GM13976 (cell line): ENCODE results near the gene ZFP69.
"Not testable (repeated sequence)": the region's sequence is repeated elsewhere in the genome, so short reads cannot be mapped to it uniquely, and the experiment has no call there.

Source experiments
- DNase-seq: peaks from one replicate; pipeline ENCODE4 v3.0.0; 2012; ENCODE audit warnings: low spot score
- in situ Hi-C: fragments of 300-500 bp; cut with MboI; formaldehyde crosslinking; loops from one replicate; pipeline ENCODE4 v1.12.0; 2022; ENCODE audit warnings: low sequenced_read_pairs, mixed read lengths, inconsistent platforms; ENCODE audit not compliant: unreplicated experiment
- TF ChIP-seq, protein P1 (sequence below): IDR thresholded peaks from 2 replicates; pipeline ENCODE4 v1.5.1; 2012; ENCODE audit warnings: borderline replicate concordance, mild to moderate bottlenecking; ENCODE audit not compliant: insufficient read depth; ENCODE audit errors: extremely low read depth, missing control alignments, control extremely low read depth

ZFP69 gene

DNA sequence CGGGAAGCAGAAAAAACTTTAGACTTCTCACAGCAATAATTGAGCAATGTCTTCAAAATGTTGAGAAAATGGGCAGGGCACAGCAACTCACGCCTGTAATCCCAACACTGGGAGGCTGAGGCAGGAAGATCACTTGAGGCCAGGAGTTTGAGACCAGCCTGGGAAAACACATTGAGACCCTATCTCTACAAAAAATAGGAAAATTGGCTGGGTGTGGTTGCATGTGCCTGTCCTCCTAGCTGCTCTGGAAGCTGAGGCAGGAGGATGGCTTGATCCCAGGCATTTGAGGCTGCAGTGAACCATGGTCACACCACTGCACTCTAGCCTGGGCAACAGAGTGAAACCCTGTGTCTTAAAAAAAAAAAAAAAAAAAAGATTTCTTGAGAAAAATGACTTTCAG is 7.8 kb upstream of the ZFP69 start:
- DNase-seq = no peak
- TF ChIP-seq, protein P1, sequence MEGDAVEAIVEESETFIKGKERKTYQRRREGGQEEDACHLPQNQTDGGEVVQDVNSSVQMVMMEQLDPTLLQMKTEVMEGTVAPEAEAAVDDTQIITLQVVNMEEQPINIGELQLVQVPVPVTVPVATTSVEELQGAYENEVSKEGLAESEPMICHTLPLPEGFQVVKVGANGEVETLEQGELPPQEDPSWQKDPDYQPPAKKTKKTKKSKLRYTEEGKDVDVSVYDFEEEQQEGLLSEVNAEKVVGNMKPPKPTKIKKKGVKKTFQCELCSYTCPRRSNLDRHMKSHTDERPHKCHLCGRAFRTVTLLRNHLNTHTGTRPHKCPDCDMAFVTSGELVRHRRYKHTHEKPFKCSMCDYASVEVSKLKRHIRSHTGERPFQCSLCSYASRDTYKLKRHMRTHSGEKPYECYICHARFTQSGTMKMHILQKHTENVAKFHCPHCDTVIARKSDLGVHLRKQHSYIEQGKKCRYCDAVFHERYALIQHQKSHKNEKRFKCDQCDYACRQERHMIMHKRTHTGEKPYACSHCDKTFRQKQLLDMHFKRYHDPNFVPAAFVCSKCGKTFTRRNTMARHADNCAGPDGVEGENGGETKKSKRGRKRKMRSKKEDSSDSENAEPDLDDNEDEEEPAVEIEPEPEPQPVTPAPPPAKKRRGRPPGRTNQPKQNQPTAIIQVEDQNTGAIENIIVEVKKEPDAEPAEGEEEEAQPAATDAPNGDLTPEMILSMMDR = no peak
- in situ Hi-C loops = no loop called here

DNA sequence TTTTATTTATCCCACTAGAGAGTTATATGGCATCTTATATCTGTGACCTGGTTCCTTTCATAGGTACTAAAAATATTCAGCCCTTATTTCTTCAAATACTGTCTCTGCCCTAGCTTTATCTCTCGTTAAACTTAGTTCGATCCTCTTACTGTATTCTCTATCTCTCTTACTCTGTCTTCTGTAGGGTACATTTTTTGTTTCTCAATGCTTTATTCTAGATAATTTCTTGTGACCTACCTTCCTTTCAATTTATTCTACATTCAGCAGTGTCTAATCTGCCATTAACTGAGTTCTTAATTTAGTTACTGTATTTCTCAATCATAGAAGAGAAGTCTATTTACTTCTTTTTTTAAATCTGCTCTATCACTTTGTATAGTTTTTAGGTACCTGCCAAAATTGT is 1.8 kb upstream of the ZFP69 start:
- in situ Hi-C loops = no loop called here
- TF ChIP-seq, protein P1 = no peak
- DNase-seq = no peak

DNA sequence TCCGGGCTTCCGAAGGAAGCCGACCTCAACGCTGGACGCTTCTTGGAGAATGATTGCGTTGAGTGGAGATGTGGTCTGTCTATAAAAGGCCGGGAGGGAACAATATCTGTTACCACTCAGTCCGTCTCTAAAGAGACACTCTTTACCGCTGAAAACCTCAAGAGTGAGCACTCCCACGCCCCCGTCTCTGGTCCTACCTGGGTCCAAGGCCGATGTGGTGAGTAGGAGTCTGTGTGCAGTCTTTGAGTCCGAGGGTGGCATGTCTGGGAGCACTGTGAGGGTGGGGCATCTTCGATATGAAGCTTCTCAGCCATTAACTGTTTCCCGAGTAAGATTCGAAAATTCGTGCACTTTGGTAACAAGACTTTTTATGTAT is 576 bp downstream of the ZFP69 start:
- in situ Hi-C loops = no loop called here
- TF ChIP-seq, protein P1 = no peak
- DNase-seq = peak; percentile 35

DNA sequence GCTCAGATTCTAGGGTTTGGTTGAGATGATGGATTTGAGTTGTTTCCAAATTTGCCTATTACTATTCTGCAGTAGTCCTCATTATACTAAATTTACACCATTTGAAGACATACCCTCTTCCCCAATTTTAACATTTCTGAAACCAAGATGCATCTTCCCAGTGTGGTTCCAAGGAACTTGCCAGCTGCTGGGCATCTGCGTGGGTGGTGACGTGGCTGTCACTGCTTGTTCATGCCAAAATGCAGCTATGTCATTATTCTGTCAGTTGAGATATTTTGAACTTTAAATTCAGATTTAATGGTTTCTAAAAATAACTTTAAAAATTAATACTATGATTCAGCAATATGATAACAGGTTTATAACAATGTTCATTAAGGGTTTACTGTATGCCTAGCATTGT is 1.2 kb downstream of the ZFP69 start:
- TF ChIP-seq, protein P1 = no peak
- no peak for DNase-seq
- in situ Hi-C loops = no loop called here

DNA sequence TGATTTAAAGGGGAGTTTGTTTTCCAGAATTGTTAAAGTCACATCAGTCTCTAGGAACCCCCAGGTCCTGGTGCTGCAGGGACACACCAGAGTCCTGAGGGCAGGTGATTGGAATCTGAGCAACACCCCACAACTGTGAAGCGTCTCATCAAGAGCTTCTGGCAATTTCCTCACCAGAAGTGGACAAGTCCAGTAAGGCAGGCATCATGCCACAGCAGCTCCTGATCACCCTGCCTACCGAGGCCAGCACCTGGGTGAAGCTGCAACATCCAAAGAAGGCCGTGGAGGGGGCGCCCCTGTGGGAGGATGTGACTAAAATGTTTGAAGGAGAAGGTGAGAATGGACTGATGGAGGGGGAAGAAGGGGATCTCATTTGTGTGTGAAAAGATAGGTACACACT is 2.1 kb downstream of the ZFP69 start:
- DNase-seq = no peak
- in situ Hi-C loops = no loop called here
- TF ChIP-seq, protein P1 = no peak

DNA sequence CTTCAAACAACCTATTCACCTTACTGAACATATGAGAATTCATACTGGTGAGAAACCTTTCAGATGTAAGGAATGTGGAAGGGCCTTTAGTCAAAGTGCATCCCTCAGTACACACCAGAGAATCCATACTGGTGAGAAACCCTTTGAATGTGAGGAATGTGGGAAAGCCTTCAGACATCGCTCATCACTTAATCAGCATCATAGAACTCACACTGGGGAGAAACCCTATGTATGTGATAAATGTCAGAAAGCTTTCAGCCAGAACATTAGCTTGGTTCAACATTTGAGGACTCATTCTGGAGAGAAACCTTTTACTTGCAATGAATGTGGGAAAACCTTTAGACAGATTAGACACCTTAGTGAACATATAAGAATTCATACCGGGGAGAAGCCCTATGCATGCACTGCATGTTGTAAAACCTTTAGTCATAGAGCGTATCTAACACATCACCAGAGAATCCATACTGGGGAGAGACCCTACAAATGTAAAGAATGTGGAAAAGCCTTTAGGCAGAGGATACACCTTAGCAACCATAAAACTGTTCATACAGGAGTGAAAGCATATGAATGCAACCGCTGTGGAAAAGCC is 18.3 kb downstream of the ZFP69 start:
- TF ChIP-seq, protein P1 = no peak
- in situ Hi-C loops = no loop called here
- no peak for DNase-seq

DNA sequence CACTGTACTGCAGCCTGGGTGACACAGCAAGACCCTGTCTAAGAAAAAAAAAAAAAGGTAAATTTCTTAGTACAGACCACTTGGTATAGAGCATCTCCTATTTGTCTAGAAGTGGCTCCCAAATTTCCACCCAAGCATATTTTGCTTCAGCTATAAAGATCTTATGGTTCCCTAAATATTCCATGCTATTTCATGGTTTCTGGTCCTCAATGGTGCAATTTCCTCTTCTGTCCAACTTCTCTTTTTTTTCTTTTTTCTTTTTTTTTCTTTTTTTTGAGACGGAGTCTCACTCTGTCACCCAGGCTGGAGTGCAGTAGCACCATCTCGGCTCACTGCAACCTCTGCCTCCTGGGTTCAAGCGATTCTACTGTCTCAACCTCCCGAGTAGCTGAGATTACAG is 25.6 kb downstream of the ZFP69 start:
- DNase-seq, in situ Hi-C loops: not testable (repeated sequence)
